A549 (cell line): ENCODE measurements around the gene NFATC4. TPM values are rescaled to one million over a fixed set of nuclear protein-coding genes. Genes with fewer than 3 reads are reported as not detected.

Experiments
- ATAC-seq, 2 experiments: fragments of 200-7000 bp in 1 of 2; fragments of >200 bp in 1 of 2; cut with Nextera tagmentation in 1 of 2; cut with Tn5 transposase in 1 of 2; 3 replicates each; pipeline versions ENCODE4 v1.8.0 to v1.9.1; 2018 to 2020; ENCODE audit warnings: mild to moderate bottlenecking in 1 of 2, moderate library complexity in 1 of 2
- CTCF ChIA-PET: fragments of 300-600 bp; sonication (Branson Sonifier 250); formaldehyde crosslinking; extraction: SDS; loops from one replicate; lab custom pipeline; 2021; ENCODE audit warnings: antibody characterized with exemption, inconsistent platforms; lab: Yijun Ruan, JAX
- POLR2A ChIA-PET: fragments of 350-600 bp; formaldehyde crosslinking; extraction: SDS; loops from one replicate; lab custom pipeline; 2021; ENCODE audit warnings: antibody characterized with exemption, inconsistent platforms; lab: Yijun Ruan, JAX
- DNase-seq, 2 experiments: peaks; one replicate each; pipeline versions ENCODE4 v3.0.0 to v3.0.0-alpha.2; 2011 to 2016; ENCODE audit warnings: low read depth in 1 of 2, low spot score in 1 of 2
- FAIRE-seq: peaks from 2 replicates; lab custom pipeline; 2011; peaks lifted over from hg19 to GRCh38; lab: Jason Lieb, UNC
- H3K27ac ChIP-seq, 2 experiments: fragments of >200 bp; sonication (Bioruptor Twin); formaldehyde crosslinking; 3 replicates each; pipeline ENCODE4 v1.5.1; 2016 to 2017
- H3K4me1 ChIP-seq: fragments of >200 bp; sonication (Bioruptor Twin); formaldehyde crosslinking; 3 replicates; pipeline ENCODE4 v1.6.1; 2016
- H3K4me2 ChIP-seq: fragments of >200 bp; sonication (Bioruptor Twin); formaldehyde crosslinking; 3 replicates; pipeline ENCODE4 v1.6.1; 2016
- H3K4me3 ChIP-seq: fragments of >200 bp; sonication (Bioruptor Twin); formaldehyde crosslinking; 3 replicates; pipeline ENCODE4 v1.5.1; 2016
- H3K9me3 ChIP-seq: fragments of >200 bp; sonication (Bioruptor Twin); formaldehyde crosslinking; 3 replicates; pipeline ENCODE4 v1.6.1; 2016
- CBX8 ChIP-seq: fragments of 200-600 bp; sonication (generic); IDR thresholded peaks from 2 replicates; pipeline ENCODE4 v1.6.1; 2016
- CHD4 ChIP-seq: fragments of 200-600 bp; sonication (generic); IDR thresholded peaks from 2 replicates; pipeline ENCODE4 v1.6.1; 2016; ENCODE audit warnings: antibody characterized with exemption, mild to moderate bottlenecking, borderline replicate concordance
- EP300 ChIP-seq, 2 experiments: fragments of >200 bp; sonication (Bioruptor Twin); formaldehyde crosslinking; IDR thresholded peaks; 2 replicates in 1 of 2; 3 replicates in 1 of 2; pipeline ENCODE4 v1.6.1; 2016 to 2017
- FOSL2 ChIP-seq, 2 experiments: fragments of 450-650 bp in 1 of 2; fragments of >200 bp in 1 of 2; sonication (Bioruptor Twin) in 1 of 2; formaldehyde crosslinking; IDR thresholded peaks; 2 replicates each; pipeline versions ENCODE4 v1.5.0 to v1.6.1; 2016 to 2020; ENCODE audit warnings: mild to moderate bottlenecking in 1 of 2, moderate library complexity in 1 of 2
- HES2 ChIP-seq: fragments of >200 bp; sonication (Bioruptor Twin); formaldehyde crosslinking; IDR thresholded peaks from 2 replicates; pipeline ENCODE4 v1.6.1; 2016
- HOXB13 ChIP-seq: fragments of 250-450 bp; sonication (Bioruptor Pico); IDR thresholded peaks from 2 replicates; pipeline ENCODE4 v1.5.0; 2020; ENCODE audit warnings: low read depth, mild to moderate bottlenecking, moderate library complexity
- KDM5A ChIP-seq: fragments of 200-600 bp; sonication (generic); IDR thresholded peaks from 2 replicates; pipeline ENCODE4 v1.6.1; 2016; ENCODE audit warnings: antibody characterized with exemption, mild to moderate bottlenecking
- MAFK ChIP-seq: fragments of 450-650 bp; IDR thresholded peaks from 2 replicates; pipeline ENCODE4 v1.6.1; 2014; ENCODE audit not compliant: partially characterized antibody
- MAX ChIP-seq: IDR thresholded peaks from 2 replicates; pipeline ENCODE4 v1.6.1; 2012
- MAZ ChIP-seq: fragments of 150-350 bp; IDR thresholded peaks from 2 replicates; pipeline ENCODE4 v1.6.1; 2014; ENCODE audit warnings: antibody characterized with exemption, low read depth, low read length, borderline replicate concordance
- NPAS2 ChIP-seq: fragments of 250-450 bp; sonication (Bioruptor Pico); IDR thresholded peaks from 2 replicates; pipeline ENCODE4 v1.8.0; 2022; ENCODE audit warnings: mild to moderate bottlenecking, moderate library complexity, borderline replicate concordance
- NR3C1 ChIP-seq: fragments of >200 bp; sonication (Bioruptor Twin); formaldehyde crosslinking; IDR thresholded peaks from 3 replicates; pipeline ENCODE4 v1.6.1; 2017
- PBX3 ChIP-seq: IDR thresholded peaks from 2 replicates; pipeline ENCODE4 v1.6.1; 2012
- POLR2A ChIP-seq: IDR thresholded peaks from 2 replicates; pipeline ENCODE4 v1.6.1; 2012; ENCODE audit warnings: mild to moderate bottlenecking, low read length
- POLR2AphosphoS2 ChIP-seq: conservative IDR thresholded peaks from 2 replicates; pipeline ENCODE4 v1.6.1; 2012; ENCODE audit warnings: low read length, improper control_type of control experiment, inconsistent platforms
- REST ChIP-seq: fragments of 200-600 bp; sonication (generic); IDR thresholded peaks from 2 replicates; pipeline ENCODE4 v1.6.1; 2016; ENCODE audit warnings: antibody characterized with exemption, mild to moderate bottlenecking, moderate library complexity
- RFX5 ChIP-seq: fragments of 450-650 bp; IDR thresholded peaks from 2 replicates; pipeline ENCODE4 v1.7.1; 2014; ENCODE audit warnings: antibody characterized with exemption, mild to moderate bottlenecking, moderate library complexity
- TFCP2L1 ChIP-seq: fragments of 250-450 bp; sonication (Bioruptor Pico); IDR thresholded peaks from 2 replicates; pipeline ENCODE4 v1.5.0; 2021; ENCODE audit warnings: mild to moderate bottlenecking
- TP53 ChIP-seq: fragments of 250-450 bp; sonication (Bioruptor Pico); IDR thresholded peaks from 2 replicates; pipeline ENCODE4 v1.5.0; 2021; ENCODE audit warnings: mild to moderate bottlenecking, moderate library complexity
- WGBS: methylation state at CpG from one replicate; pipeline ENCODE4 v1.1.6; 2017; ENCODE audit errors: missing lambda C conversion rate; 5-methylcytosine and 5-hydroxymethylcytosine counted together
- polyA plus RNA-seq, 4 experiments: library from polyadenylated mRNA; depleted of rRNA in 3 of 4; stranded (reverse); fragments of >200 nt; fragmentation: RNase III in 1 of 4; extraction: RNeasy Plus Mini Kit Qiagen cat#74134 plus additional on column Dnase treatment in 1 of 4; gene quantifications; 2 replicates in 3 of 4; 3 replicates in 1 of 4; pipeline ENCODE4 v1.2.3, GENCODE V29; 2011 to 2017

Gene NFATC4
- polyA plus RNA-seq, 2 of the 4 experiments (the other 2 are of a cell fraction), result 0.04 to 0.32 TPM

- Histone ChIP-seq H3K9me3 (no peaks in the 10 kb centered on the region), H3K4me2 (no peak overlapping the region), H3K4me1 (no peaks in the 10 kb centered on the region), H3K4me3 (no peak overlapping the region), H3K27ac (no peak overlapping the region)
- no peak for DNase-seq
- ChIA-PET POLR2A (interaction anchor here (1.5 kb wide), 1 partner anchor 51 kb away, joined by 5 read pairs; the partner anchor contains the start of genes CBLN3 and KHNYN), CTCF (interaction anchor here (0.9 to 3.7 kb wide), 11 partner anchors 12 to 70 kb away, joined by 3 to 20 read pairs (median 4); partner anchors contain the start of genes ADCY4 and CIDEB)
- no peak for ATAC-seq
- TF ChIP-seq NR3C1 (no peak), POLR2AphosphoS2 (no peak)
- WGBS, result 58% methylated on average over 3 of the region's 3 CpGs
- FAIRE-seq, result no peak
Observed at GRCh38 chr14:24378327-24378726, 10.3 kb downstream of the NFATC4 start.

- Histone ChIP-seq H3K4me3 (no peak overlapping the region), H3K4me2 (no peak overlapping the region), H3K4me1 (no peaks in the 10 kb centered on the region)
- POLR2A ChIA-PET, result interaction anchor here (1.5 kb wide), 1 partner anchor 50 kb away, joined by 5 read pairs; the partner anchor contains the start of genes CBLN3 and KHNYN
- CTCF ChIA-PET, result interaction anchor here (0.9 to 3.7 kb wide), 10 partner anchors 12 to 71 kb away, joined by 3 to 20 read pairs (median 6); partner anchors contain the start of genes ADCY4 and CIDEB
- no peak for FAIRE-seq
- 74% methylated on average over 7 of the region's 7 CpGs for whole genome bisulfite sequencing
- no peak for ATAC-seq
- TF ChIP-seq MAZ, result no peak
- no peak for TF ChIP-seq NPAS2 (CRISPR knock-in tag)
- no peak for TF ChIP-seq REST
- no peak for TF ChIP-seq HOXB13
- TF ChIP-seq, all 56 proteins: peak for 0
- H3K9me3 ChIP-seq, result no peaks in the 10 kb centered on the region
- H3K27ac ChIP-seq, result no peak overlapping the region
- no peak for DNase-seq
Observed at GRCh38 chr14:24378981-24379906, 11.3 kb downstream of the NFATC4 start.

- ATAC-seq (no peak), FAIRE-seq (no peak), DNase-seq (no peak)
- no peak overlapping the region for H3K4me3 ChIP-seq
- ChIA-PET CTCF (interaction anchor here (0.7 to 3.7 kb wide), 7 partner anchors 11 to 57 kb away, joined by 3 to 20 read pairs (median 5); partner anchors contain the start of gene ADCY4), POLR2A (no interaction called here)
- H3K4me2 ChIP-seq, result no peak overlapping the region
- H3K9me3 ChIP-seq, result no peaks in the 10 kb centered on the region
- WGBS, result 59% methylated on average over 15 of the region's 15 CpGs
- no peaks in the 10 kb centered on the region for H3K4me1 ChIP-seq
- H3K27ac ChIP-seq, result no peak overlapping the region
- no peak for TF ChIP-seq HOXB13
- TF ChIP-seq TFCP2L1 (CRISPR knock-in tag), result no peak
- TF ChIP-seq MAFK, result no peak
- no peak for TF ChIP-seq HES2
- TF ChIP-seq RFX5, result no peak
- TF ChIP-seq CBX8, result no peak
- no peak for TF ChIP-seq TP53 (CRISPR knock-in tag)
- no peak for TF ChIP-seq EP300 (IDR thresholded peaks at IDR 0.05)
- no peak for TF ChIP-seq MAX
- no peak for TF ChIP-seq PBX3
- no peak for TF ChIP-seq REST
- no peak for TF ChIP-seq FOSL2 (IDR thresholded peaks at IDR 0.05)
- TF ChIP-seq FOSL2 (CRISPR knock-in tag; IDR thresholded peaks at IDR 0.05), result no peak
- no peak for TF ChIP-seq POLR2A
- no peak for TF ChIP-seq KDM5A
- no peak for TF ChIP-seq CHD4
Observed at GRCh38 chr14:24379907-24380730, 12.1 kb downstream of the NFATC4 start.
